Measurements from ENCODE around the gene RCCD1.

DNA sequence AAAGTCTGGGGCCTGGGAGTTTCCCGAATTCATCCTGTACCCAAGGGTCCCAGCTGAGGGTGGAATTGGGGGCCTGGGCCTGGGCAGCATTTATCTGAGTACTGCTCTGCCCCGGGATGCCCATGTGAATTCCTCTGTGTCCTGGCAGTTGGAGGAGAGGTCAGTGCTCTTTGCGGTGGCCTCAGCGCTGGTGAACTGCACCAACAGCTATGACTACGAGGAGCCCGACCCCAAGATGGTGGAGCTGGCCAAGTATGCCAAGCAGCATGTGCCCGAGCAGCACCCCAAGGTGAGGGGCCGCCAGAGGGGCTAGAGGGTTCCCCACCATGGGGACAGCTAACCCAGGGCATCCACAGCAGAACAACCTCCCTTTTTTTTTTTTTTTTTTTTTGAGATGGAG, 6.2 kb upstream of the RCCD1 start:
- TF ChIP-seq, protein P1, sequence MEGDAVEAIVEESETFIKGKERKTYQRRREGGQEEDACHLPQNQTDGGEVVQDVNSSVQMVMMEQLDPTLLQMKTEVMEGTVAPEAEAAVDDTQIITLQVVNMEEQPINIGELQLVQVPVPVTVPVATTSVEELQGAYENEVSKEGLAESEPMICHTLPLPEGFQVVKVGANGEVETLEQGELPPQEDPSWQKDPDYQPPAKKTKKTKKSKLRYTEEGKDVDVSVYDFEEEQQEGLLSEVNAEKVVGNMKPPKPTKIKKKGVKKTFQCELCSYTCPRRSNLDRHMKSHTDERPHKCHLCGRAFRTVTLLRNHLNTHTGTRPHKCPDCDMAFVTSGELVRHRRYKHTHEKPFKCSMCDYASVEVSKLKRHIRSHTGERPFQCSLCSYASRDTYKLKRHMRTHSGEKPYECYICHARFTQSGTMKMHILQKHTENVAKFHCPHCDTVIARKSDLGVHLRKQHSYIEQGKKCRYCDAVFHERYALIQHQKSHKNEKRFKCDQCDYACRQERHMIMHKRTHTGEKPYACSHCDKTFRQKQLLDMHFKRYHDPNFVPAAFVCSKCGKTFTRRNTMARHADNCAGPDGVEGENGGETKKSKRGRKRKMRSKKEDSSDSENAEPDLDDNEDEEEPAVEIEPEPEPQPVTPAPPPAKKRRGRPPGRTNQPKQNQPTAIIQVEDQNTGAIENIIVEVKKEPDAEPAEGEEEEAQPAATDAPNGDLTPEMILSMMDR (IDR thresholded peaks at IDR 0.05 in 2 of 3, conservative IDR thresholded peaks at IDR 0.05 in 1 of 3; ENCODE audit: borderline replicate concordance in 1 of 3, insufficient read depth in 1 of 3, low read depth in 2 of 3, low read length in 2 of 3), result no peak
- TF ChIP-seq POLR2A (IDR thresholded peaks at IDR 0.05; ENCODE audit: borderline replicate concordance, extremely low read depth, insufficient read depth, insufficient read length) (no peak), ZNF274 (IDR thresholded peaks at IDR 0.05; ENCODE audit: low read depth, low read length) (no peak), EZH2 (IDR thresholded peaks at IDR 0.05) (no peak), EGR1 (IDR thresholded peaks at IDR 0.05; ENCODE audit: low read depth) (no peak), TCF7L2 (IDR thresholded peaks at IDR 0.05; ENCODE audit: borderline replicate concordance, extremely low read depth, insufficient read depth, insufficient read length) (no peak), SP1 (IDR thresholded peaks at IDR 0.05; ENCODE audit: low read depth) (no peak), ZFX (IDR thresholded peaks at IDR 0.05) (no peak), EZH2phosphoT487 (IDR thresholded peaks at IDR 0.05; ENCODE audit: borderline replicate concordance) (no peak), YY1 (IDR thresholded peaks at IDR 0.05; ENCODE audit: extremely low read depth, insufficient replicate concordance, low read depth, low read length) (no peak)
- TF ChIP-seq, protein P2, sequence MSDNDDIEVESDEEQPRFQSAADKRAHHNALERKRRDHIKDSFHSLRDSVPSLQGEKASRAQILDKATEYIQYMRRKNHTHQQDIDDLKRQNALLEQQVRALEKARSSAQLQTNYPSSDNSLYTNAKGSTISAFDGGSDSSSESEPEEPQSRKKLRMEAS (IDR thresholded peaks at IDR 0.05), result no peak
